NT2/D1 (cell line): ENCODE measurements around the gene CACNA1D.

Experiments
- YY1 ChIP-seq: IDR thresholded peaks from 2 replicates; pipeline ENCODE4 v1.6.1; 2011; ENCODE audit not compliant: insufficient read length, insufficient read depth
- ZNF274 ChIP-seq: IDR thresholded peaks from 2 replicates; pipeline ENCODE4 v1.6.1; 2011; ENCODE audit warnings: mild to moderate bottlenecking, low read depth, low read length

DNA sequence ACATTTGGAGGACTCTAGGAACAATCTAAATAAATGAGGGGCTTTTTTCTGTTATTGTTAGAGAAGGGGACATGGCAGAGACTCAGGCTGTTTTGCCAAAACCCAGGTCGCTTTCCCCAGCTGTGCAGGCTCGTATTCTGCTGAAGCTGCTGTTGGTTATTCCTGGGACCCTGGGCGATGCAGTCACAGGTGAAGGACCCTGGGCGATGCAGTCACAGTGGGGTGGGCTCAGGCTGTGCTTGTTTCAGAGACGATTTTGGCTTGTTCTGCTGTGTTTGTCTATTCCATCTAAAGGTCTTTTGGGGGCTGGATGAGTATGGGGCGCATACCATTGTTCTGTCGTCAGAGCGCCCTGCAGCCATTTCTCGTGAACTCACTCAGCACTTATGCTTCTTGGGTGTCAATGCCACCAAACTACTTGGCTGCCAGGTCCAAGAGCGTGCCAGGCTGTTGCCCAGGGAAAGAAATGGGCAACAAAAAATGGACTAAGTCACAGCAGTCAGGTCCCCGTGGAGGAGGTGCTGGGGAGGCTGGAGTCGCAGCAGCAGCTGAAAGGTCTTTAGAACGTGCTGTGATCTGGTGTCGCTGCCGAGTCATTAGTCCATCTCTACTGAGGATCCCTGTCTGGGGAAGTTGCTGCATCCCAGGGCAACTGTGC is 200.4 kb downstream of the CACNA1D start:
- TF ChIP-seq YY1 (no peak), ZNF274 (no peak)
